CD4-positive, alpha-beta T cell treated with Interleukin-10 for 1 hour (primary cell): ENCODE measurements around the gene PAPOLA.
"Not testable (repeated sequence)": the region's sequence is repeated elsewhere in the genome, so short reads cannot be mapped to it uniquely, and the experiment has no call there.

Experiments used
- DNase-seq: peaks from one replicate; pipeline ENCODE4 v3.0.0-alpha.2; 2020

The PAPOLA gene

DNA sequence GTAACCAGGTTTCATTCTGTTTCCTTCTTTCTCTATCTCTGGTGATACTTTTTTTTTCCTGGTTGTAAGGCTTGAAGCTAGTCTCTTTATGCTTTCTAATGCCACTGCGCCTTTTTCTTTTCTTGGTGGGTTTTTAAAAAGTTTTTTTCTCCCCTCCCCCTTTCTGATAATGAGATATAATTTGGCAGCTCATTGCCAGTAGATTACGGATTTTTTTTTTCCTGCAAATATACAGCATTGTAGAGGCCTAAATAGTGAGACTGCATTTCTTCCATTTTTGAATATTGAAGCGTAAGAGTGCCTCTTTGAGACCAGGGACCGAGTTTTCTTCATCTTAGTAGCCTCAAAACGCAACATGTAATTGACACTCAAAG lies 1.1 kb downstream of the PAPOLA start:
- no peak for DNase-seq

DNA sequence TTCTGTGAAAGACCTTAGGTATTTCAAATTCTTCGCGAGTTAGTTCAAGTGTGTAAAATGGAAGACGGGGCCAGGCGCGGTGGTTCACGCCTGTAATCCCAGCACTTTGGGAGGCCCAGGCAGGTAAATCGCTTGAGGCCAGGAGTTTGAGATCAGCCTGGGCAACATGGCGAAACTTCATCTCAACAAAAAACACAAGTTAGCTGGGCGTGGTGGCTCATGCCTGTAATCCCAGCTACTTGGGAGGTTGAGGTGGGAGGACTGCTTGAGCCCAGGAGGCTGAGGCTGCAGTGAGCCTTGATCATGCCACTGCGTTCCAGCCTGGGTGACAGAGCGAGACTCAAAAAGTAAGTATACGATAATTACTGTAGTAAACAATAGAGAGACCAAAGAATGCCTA lies 2.2 kb downstream of the PAPOLA start:
- not testable (repeated sequence) for DNase-seq

DNA sequence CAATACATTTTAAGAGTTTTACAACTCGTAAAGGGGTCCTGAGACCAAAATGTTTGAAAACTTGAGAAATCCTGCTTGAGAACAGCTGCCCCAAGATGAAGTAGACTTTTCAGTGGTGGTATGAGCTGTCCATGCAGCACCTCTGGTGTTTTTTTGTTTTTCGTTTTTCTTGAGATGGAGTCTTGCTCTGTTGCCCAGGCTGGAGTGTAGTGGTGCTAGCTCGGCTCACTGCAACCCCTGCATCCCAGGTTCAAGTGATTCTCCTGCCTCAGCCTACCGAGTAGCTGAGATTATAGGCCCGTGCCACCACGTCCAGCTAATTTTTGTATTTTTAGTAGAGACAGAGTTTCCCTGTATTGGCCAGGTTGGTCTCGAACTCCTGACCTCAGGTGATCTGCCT lies 5.5 kb downstream of the PAPOLA start:
- no peak for DNase-seq

DNA sequence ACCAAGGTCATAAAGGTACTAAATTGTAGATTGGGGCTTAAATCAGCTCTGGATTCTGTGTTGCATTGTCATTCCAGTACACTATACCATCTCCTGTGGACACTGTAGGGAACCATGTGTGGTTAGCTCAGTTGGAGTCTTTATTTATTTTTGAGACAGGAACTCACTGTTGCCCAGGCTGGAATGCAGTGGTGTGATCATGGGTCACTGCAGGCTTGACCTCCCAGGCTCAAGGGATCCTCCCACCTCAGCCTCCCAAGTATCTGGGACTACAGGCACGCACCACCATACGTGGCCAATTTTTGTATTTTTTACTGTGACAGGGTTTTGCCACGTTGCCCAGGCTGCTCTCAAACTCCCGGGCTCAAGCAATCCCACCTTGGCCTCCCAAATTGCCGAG lies 6.7 kb downstream of the PAPOLA start:
- no peak for DNase-seq

DNA sequence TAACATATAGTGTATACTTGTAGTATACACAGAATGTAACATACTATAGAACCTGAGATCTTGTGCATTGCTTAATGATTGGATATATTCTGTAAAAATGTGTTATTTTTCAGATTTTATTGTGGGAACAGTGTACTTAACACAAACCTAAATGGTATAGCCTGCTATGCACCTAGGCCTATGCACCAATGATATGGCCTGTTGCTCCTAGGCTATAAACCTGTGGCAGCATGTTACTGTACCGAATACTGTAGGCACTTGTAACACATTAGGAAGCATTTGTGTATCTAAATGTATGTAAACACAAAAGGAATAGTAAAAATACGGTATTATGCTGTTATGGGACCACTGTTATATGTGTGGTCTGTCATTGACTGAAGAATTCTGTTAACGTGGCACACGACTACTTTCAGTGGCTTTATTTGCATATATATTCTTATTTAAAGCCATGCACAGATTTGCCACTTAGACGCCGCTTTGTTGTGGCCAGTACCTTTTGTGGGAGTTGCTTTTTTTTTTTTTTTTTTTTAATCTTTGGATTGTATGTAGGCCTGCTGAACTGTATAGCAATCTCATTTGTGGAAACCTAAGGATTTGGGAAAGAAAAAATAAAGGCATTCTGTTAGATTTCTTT lies 7.4 kb downstream of the PAPOLA start:
- no peak for DNase-seq

DNA sequence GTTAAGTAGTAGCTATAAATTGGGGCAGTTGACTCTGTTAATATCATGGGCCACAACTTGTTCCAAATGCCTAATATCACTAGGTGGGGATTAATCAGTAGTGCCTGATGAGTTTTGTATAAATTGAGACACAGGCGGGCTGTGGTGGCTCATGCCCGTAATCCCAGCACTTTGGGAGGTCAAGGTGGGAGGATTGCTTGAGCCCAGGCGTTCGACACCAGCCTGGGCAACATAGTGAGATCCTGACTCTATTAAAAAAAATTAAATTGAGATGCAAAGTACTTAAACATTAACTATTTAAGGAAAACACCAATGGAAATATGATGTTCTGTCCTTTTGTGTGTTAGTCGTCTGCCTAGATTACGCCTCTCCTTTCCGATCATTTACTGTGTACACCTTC lies 9.0 kb downstream of the PAPOLA start:
- DNase-seq: no peak

DNA sequence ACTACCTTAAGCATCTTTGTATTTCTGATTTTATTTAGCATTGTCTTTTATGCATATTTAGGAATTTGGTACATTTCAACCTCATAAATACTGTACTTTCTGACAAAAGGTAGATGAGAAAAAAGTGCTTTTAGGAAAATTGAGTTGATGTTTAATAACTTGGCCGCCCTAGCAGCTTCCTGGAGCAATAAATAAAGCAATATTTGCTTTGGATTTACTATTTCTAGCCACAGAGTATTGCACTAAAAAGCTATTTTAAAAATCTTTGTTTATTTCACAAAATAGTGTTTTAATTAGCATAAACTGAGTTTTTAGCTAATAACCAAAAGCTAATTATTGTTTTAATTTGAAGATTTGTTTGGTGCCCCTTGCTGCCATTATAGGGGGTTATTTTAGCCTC lies 9.5 kb downstream of the PAPOLA start:
- DNase-seq: no peak

DNA sequence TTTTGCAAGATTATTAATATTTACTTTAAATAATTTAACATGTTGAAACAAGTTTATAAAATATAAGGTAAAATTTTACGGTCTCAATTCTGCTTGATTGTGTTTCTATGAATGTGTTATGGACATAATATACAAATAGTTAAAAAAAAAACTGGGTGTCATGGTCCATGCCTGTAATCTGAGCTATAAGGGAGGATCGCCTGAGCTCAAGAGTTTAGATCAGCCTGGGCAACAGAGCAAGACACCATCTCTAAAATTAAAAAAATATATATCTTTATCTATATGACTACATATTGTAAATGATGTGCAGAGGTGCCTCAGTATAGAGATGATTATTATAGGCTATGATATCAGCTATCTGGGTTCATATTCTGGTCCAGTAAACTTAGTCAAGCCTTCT lies 9.9 kb downstream of the PAPOLA start:
- DNase-seq: no peak

DNA sequence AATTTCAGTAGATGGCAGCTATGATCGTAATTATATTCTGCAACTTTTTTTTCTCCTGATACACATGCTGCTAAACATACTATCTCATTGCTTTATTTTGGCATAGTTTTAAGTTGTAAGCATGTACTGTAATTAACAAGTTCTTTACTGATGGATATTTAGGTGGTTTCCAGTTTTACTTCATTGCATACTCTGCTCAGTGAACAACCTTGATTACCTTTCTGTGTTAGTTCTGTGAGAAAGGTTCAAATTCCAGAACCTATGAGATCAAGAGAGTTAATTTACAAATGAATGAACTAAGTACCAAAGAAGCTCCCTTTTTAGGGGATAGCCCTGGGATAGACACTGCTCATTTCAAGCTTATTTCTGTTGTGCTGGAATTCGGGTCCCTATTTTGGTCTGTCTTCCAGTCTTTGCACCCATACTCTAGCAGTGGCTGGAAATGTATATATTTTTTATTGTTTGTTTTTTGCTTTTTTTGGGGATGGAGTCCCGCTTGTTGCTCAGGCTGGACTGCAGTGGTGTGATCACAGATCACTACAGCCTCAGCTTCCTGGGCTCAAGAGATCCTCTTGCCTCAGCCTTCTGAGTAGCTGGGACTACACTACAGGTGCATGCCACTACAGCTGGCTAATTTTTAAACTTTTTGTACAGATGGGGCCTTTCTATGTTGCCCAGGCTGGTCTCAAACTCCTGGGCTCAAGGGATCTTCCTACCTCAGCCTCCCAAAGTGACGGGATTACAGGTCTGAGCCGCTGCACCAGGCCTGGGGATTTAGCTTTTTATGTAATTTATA lies 10.6 kb downstream of the PAPOLA start:
- DNase-seq: no peak

DNA sequence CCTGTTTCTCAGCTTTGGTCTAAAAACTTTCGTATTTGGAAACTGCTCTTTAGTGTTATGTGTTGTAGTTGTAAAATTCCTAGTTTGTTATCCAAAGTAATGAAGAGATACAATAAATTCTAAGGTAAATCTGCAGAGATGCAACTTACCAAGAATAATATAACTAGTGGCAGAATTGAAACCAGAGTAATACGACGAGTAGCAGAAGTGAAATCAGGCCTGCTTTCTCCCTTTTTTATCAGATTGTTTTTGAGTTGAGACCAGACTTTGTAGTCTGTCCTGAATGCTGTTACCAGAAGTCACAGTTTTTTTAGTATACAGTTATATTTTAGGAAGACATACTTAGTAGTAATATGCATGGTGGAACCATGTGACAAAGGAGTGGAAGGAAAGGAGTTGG lies 12.5 kb downstream of the PAPOLA start:
- no peak for DNase-seq

DNA sequence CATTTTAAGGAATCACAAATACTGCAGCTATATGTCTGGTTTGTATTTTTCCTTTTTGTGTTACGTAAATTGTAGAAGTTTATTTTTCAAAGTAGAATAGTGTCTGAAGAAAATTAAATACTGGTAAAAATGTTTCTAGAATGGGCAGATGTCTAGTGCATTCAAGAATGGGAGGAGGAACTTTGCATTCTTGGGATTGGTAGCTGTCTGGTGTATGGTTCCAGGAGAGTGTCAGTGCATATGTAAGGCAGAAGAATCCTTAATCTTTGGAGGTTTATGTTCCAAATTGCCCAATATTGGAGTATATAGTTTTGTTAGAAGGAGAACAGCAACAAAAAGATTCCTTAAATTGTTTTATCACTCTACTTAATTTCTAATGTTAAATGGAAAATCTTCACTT lies 13.5 kb downstream of the PAPOLA start:
- DNase-seq: no peak

DNA sequence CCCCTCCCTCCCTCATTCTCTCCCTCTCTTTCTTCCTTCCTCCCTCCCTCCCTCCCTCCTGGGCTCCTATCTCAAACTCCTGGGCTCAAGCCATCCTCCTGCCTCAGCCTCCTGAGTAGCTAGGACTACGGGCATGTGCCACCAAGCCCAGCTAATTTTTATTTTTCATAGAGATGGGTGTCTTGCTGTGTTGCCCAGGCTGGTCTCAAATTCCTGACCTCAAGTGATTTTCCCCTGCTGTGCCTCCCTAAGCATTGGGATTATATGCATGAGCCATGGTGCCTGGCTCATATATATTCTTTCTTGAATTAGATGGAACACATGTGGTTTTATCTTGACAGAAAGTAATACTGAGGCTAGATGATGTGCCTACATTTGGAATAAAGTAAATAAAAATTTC lies 14.2 kb downstream of the PAPOLA start:
- DNase-seq: no peak

DNA sequence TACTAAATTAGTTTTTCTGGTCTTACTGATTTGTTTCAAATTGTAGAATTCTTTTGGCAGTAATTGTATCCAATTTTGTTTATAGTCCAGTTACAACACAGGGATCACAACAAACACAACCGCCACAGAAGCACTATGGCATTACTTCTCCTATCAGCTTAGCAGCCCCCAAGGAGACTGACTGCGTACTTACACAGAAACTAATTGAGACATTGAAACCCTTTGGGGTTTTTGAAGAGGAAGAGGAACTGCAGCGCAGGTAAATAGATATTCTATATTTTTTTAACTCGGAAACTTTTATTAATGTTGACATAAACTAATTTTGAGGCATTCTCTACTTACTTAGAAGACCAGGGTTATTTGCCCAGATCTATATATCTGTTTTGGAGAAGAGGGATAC lies 17.8 kb downstream of the PAPOLA start:
- no peak for DNase-seq

DNA sequence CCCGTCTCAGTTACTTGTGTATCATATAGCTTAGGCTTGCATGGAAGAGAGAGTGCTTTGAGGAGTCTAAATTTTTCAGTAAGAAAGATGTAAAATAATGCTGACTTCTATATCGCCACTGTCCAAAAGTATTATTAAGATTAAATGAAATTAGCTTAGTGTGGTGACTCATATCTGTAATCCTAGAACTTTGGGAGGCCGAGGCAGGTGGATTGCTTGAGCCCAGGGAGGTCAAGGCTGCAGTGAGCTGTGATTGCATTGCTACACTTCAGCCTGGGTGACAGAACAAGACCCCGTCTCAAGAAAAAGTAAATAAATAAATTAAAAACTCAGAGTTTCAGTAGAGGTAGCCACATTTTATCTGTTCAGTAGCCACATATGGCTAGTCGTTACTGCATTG lies 23.3 kb downstream of the PAPOLA start:
- DNase-seq: no peak

DNA sequence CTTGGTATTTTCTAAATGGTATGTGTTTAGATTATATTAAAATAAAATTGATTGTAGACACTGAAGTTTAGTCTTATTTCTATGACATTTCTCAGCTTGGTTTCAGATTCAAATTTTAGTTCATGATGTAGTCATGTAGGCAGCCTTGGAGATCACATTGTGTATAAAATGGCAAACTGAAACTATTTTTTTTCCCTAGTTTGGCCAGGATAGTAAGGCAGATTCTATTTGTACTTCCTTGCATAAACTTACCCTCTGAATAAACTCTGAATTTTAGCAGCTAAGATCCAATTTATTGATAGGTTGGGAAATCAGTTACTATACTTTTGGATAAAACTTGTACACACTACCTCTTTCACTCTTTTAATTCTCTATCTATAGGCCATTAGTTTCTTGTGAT lies 30.4 kb downstream of the PAPOLA start:
- no peak for DNase-seq

DNA sequence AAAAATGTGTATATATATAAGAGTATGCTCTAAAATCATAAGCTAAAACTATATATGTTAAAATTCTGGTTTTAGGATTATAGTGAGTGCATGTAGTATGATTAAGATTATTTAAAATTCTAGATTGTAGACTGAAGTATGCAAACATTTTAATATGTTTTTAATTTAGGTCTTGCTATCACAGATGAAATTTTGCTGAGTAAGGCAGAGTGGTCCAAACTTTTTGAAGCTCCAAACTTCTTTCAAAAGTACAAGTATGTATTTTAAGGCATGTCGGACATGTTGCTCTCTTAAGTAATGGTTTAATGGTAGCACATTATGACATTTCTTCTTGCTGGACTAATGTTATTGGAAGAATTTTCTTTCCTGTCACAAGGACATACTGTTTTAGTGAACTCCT lies 34.6 kb downstream of the PAPOLA start:
- DNase-seq: no peak

DNA sequence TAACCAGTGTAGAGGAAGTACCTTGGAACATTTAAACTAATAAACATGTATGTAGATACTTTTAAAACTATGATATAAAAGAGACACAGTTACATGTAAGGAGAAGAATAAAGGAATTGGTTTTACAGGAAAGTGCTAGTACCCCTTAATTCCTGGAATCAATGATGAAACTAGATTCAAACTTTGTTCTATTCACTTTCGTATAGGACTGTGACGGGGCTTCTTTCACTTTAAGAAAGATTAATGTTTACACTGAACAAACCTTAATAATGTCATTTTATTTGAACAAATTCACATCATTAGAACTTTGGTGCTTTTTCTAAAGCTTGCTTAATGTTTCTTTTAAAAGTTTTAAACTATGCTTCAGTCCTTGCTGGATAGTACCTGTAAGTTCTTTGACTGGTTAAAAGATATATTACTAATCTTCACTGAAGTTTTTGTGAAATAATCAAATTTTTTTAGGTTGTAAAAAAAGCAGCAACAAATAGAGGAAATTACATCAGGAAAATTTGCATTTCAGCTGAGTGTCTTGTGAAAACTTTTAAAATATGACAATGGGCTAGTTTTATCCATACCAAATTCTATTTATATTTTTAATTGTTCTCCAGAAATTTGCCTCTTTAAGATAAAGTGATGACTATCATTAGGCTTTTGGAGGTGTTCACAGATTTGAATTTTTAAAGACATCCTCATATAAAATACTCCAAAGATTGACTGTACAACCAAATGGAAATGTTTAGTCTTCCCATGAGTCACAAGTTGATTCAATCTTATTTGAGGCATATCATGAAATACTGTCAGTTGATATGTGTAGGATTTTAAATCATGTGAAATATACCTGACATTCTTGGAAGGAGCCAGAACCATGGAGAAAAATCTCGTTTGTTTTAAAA lies 36.2 kb downstream of the PAPOLA start:
- DNase-seq: no peak

DNA sequence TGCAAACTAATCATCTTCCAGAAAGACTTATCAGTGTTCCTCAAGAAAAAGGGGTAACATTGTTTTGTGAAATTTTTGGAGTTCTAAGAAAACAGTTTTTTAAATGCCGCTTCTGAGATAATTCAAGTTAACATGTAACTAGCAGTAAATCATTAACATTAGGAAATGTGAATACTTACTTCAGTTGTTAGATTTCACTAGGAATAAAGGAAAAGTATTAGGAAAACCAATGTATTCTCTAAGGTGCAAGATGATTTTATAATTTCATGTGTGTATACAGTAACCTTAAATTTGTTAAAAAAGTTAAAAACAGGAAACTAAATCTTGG lies 36.8 kb downstream of the PAPOLA start:
- DNase-seq: no peak

DNA sequence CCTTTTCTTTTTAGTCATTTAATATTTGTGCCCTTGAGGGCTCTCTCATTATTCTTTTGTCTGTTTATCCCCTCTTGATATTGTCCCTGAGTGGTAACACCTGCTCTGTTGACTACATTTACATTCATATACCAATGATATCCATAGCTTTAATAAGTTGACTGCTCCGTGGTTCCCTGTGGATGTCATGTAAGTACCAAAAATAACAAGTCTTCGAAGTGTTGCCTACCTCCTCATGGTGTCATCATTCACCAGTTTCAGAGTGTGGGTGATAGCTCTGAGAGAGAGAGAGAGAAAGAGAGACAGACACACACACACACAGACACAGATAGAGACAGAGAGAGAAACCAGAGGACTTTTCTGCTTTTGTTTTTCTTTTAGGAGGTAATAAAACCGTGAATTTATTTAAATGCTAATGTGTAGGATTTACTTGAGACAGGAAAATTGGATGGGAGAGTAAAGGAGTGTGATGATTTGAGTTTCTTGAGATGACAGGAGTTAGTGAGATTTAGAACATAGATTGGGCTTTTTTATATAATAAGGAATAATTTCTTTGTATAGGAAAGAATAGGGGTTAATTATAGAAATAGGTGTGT lies 52.2 kb downstream of the PAPOLA start:
- no peak for DNase-seq

DNA sequence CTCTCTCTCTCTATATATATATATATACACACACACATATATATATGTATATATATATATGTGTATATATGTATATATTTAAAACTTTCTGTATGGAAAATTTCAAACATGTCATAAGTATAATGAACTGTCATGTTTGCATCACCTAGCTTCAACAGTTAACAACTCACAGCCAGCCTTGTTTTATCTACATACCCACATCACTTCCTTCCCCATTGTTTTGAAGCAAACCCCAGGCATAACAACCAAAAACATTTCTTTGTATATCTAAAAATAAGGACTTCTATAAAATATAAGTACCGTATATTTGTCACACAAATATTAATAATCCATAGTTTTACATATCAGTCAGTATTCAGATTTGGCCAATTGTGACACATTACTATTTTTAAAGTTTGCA lies 57.4 kb downstream of the PAPOLA start:
- DNase-seq: no peak

DNA sequence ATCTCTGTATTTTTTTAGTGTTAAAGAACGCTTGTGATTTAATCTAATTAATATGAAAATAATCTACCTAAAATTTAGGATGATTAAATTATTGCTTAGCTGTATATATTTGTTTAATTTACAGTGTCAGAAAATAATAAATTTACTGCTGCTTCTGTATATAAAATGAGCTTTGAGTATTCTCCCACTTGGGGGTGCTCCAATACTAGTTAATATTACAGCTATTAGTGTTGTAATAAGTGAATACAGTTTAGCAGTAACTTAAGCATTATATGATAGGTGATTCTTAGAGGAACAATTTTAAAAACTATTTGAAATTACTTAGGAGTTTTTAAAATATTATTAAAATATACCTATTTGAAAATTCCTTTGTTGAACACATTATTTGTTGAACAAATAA lies 62.2 kb downstream of the PAPOLA start:
- DNase-seq: no peak

DNA sequence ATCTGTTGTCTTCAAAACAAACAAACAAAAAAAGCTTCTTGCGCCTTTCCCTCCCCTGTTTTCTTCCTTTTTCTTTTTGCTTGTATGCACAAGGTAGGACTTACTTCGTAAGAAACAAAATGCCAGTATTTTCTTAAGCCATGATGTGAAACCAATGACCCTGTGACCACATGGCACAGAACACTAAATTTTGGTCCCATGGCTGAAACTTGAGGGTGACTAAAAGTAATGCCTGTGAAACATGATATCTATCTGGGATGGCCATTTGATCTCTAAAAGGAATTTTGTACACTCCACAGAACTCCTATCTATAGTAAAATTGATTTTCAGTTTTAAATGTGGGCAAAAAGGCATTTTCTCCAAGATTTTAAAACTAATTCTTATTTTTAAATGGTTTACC lies 63.6 kb downstream of the PAPOLA start:
- no peak for DNase-seq

DNA sequence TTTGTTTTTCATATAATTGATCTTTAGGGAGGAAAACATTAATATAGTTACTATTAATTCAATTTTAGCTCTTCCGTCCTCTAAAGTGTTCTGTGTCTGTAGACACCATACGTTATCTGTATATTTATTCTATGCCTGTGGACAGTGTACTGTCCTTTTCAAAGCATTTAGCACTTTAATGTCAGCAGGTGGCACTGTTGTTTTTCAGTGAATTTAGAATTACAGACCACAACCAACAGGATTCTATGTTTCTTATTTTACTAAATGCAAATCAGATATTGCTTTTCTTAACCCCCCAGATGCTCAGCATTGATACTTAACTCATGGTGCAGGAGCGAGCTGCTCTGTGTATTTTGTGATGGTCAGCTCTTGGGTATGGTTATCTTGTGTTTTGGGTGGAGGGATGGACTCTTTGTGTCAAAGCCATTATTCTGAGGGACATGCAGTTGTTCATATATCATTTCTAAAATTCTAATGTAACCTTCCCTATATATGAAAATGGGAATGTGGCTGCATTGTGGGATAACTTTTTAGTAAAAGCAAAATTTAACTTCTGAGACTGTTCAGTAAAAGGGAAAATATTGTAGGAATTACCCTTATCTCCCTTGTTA lies 65.2 kb downstream of the PAPOLA start:
- peak; percentile 48 for DNase-seq
